ENCODE results near the gene TTF1.
"Not testable (repeated sequence)": the region's sequence is repeated elsewhere in the genome, so short reads cannot be mapped to it uniquely, and the experiment has no call there.

Gene TTF1

DNA sequence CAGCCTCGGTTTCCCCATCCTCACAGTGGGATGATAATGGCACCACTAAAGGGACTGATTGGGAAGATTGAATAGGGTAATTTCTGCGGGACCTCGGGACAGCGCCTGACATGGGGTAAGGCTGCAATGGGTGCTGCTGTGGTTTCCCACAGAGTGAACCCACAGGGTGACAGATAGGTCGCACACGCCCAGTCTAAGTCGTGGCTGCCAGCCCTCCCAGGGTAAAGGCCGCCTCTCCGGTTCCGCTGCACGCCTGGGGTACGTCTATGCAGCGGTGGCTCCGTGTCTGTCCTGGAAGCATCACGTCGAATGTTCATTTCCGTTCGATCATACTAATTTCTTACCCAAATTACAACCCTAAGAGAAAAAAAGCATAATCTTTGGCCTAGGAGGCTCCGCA is 4.0 kb upstream of the TTF1 start:
- DNase-seq, result no peak

DNA sequence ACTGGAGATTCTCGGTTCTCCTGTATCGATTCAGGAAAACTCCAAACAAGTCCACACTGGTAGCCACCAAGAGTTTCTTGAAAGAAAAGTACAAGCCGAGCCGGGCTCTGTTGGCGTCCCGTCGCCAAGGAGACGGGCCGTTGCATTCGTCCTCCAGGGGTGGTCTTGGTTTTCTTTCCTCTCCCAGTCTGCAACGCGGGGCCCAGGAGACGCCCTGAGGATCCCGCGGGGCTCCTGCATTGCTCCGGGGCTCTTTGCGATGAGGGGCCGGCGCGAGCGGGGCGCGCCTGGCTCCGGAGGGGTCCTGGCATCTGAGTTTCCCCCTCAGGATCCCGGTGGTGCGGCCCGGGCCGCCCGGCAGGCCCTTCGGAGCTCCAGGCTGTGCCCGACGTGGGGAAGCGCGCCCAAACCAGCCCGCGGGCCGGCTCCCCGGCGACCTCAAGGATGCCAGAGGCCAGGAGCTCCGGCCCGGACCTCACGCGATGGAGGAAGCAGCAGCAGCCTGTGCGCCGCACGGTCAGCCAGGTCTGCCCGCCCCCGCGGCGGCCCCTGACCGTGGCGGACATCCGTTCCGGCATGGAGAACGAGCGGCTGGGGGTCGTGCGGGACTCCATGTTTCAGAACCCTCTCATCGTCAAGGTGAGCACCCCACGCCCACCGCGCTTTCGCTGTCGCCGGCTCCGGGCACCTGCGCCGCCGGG is 3.3 kb upstream of the TTF1 start, which contains the start of gene CFAP77:
CFAP77 (plus strand) TSS at position 384 of the 701 bp plus-strand sequence; CDS start at position 445, 61 bp downstream.
- DNase-seq, result peak; percentile 51

DNA sequence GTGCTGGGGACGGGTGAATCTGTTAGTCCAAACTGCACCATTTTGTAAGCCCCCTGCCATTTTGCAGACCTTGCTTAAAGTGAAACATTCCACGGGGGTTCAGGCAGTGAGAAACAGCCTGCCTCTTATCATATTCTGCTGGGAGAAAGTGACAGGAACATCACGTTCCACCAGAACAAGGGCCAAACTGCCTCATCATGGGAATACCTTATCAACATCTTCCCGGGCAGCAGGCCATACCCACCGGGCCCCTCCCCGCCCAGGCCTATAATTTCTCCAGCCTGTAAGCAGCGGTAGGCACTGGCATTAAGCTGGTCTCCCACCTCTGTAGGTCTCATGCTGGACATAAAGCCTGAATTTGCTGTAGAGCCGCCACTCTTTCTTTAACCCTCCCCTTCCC is 1.9 kb upstream of the TTF1 start:
- DNase-seq, result no peak

DNA sequence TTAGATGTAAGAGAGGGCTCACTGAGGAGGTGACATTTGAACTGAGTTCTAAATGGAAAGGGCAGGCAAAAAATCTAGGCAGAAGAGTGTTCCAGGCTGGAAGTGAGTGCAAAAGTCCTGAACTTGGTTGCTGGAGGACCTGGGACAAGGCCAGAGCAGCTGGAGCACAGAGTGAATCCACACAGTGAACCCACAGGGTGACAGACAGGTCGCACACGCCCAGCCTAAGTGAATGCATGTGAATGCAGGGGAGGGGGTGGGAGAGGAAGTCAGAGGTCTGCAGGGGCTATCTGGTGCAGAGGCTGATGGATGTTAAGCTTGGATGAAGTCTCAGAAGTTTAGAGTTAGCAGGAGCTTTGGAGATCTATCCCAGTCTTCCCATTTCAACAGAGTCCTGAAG is 556 bp upstream of the TTF1 start:
- DNase-seq, result no peak

DNA sequence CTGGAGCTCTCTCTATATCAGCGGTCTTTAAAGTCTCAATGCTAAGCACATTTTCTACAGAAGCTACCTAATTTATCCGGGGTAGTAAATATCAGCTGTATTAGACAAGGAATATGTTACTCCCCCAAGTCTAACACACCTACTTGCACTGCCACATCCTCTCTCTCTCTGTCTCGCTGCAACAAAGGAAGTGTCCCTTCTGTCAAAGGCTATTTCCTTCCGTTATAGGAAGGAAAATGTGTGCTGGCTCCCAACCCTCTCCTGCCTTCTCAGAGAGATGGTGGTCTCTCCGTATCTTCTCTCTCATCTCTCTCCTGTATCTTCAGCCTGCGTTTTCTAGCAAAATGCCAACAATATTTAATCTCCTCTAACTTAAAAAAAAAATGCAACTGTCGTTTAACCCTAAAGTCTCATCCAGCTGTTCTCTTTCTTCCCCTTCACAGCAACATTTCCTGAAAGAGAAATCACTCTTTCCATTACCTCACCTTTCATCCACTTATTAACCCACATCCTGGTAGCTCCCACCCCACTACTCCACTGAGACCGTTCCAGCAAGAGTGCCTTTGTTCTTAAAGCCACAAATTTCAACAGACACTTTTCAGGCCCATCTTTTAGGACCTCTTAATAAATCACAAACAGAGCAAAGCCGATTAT is 2.3 kb downstream of the TTF1 start:
- no peak for DNase-seq

DNA sequence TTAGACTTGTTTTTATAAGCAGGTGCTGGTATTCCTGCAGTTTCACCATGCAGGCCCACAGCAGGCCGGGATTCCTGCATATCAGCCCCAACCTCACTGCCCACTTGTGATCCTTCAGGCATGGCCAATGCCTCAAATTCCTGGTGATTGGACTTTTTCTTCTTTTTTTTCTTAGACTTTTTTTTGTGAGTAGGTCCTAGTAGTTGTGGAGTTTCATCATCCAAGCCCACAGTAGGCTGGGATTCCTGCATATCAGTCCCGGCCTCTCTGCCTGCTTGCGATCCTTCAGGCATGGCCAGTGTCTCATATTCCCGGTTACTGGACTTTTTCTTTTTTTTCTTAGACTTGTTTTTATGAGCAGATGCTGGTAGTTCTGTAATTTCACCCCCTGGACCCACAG is 4.8 kb downstream of the TTF1 start:
- DNase-seq, result no peak

GRCh38 chr9:132395560-132395959 is 11.1 kb downstream of the TTF1 start:
- no peak for DNase-seq

- no peak for DNase-seq
Observed at GRCh38 chr9:132391449-132391848, 15.2 kb downstream of the TTF1 start.

DNA sequence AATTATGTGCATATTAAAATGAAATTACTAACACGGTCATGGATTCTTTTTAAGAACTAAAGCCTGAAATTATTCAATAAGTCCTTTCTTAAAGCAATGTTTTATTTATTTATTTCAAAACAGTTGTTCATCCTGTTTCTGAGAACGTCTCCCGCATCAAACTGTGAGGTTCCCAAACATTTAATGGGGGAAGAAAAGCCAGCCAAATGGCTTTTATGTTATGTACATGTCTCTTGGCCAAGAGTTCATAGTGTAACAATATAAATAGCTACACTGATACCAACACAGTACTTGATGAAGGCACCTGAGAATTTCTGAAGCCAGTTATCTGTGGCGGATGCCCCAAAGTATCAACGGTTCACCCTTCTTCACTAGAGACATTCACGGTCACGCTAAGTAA is 15.7 kb downstream of the TTF1 start:
- DNase-seq, result no peak

GRCh38 chr9:132387133-132387532 is 19.5 kb downstream of the TTF1 start:
- DNase-seq, result no peak

DNA sequence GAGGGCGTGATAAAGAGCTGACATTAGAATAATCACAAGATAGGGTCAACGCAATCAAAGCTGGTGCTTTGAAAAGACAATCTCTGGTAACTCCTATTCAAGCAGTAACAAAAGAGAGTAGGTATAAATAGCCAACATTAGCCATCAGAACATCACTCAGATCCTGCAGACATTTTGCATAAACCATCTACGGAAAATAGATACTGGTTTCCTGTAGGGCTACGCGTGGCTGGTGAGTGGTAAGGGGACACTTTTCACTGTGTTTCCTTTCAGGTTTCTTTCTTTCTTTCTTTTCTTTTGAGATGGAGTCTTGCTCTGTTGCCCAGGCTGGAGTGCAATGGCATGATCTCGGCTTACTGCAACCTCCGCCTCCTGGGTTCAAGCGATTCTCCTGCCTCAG is 22.3 kb downstream of the TTF1 start:
- DNase-seq, result no peak

DNA sequence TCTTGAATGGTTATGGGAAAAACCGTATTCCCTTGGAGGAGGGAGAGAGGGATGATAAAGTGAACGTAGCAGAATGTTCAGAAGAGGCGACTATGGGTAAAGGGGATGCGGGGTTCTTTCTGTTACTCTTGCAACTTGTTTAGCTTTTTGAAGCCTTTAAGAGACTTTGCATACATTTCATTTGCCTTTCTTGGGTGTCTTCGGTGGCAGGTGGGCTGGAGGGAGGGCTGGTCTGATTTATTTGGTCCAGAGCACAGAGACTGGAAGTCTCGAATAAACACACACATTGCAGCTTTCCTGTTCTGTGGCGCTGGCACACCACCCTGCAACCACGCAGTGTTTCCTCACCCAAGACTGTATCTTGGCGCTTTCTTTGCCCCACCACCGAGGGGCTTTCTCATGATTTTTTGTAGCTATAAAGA is 23.2 kb downstream of the TTF1 start:
- DNase-seq, result no peak

GRCh38 chr9:132381966-132382541 is 24.6 kb downstream of the TTF1 start:
- no peak for DNase-seq

- not testable (repeated sequence) for DNase-seq
Observed at GRCh38 chr9:132378416-132378815, 28.2 kb downstream of the TTF1 start.

GRCh38 chr9:132377769-132378168 is 28.9 kb downstream of the TTF1 start:
- DNase-seq, result not testable (repeated sequence)

- DNase-seq, result no peak
Observed at GRCh38 chr9:132372177-132373095, 34.2 kb downstream of the TTF1 start.

- no peak for DNase-seq
Observed at GRCh38 chr9:132370592-132370991, 36.0 kb downstream of the TTF1 start.

GRCh38 chr9:132369421-132369820 is 37.2 kb downstream of the TTF1 start:
- DNase-seq, result no peak

GRCh38 chr9:132367613-132368313 is 38.9 kb downstream of the TTF1 start:
- no peak for DNase-seq

DNA sequence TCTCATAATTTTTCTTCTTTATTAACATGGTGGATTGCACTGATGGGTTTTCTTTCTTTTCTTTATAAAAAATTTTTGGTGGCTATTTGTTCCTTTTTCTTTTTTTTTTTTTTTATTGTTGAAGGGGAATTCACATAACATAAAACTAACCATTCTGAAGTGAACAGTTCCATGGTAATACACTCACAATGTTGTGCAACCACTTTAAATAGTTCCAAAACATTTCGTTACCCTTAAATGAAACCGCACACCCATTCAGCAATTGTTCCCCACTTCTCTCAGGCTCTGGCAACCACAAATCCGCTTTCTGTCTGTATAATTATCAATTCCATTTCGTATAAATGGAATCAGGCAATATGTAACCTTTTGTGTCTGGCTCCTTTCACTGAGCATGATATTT is 40.2 kb downstream of the TTF1 start:
- DNase-seq, result no peak

DNA sequence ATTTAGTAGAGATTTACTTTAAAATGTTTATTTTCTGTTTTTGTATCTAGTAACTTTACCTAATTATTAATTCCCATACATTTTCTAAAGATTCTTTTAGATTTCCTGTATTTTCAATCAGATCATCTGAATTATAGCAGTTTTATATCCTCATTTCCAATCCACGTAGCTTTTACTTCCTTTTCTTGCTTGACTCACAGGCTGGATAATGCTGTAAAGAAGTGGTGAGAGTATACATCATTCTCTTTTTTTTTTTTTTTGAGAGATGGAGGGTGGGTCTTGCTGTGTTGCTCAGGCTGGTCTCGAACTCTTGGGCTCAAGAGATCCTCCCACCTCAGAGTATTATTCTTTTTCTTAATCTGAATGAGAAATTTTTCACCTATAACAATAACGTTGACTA is 40.7 kb downstream of the TTF1 start:
- DNase-seq, result no peak

- DNase-seq, result no peak
Observed at GRCh38 chr9:132364068-132364467, 42.6 kb downstream of the TTF1 start.

DNA sequence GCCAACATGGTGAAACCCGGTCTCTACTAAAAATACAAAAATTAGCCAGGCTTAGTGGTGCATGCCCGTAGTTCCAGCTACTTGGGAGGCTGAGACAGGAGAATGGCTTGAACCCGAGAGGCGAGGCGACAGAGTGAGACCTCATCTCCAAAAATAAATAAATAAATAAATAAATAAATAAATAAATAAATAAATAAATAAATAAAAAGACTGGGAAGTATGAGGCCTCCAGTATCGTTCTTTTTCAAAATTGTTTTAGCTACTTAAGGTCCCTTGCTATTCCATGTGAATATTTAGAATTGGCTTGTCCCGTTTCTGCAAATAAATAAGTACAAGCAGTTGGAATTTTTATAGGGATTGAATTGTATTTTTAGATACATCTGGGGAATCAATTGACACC is 48.9 kb downstream of the TTF1 start:
- no peak for DNase-seq

Measured in NCI-H2227 treated with DMSO at 0.1 percent for 48 hours (cell line).